H9 (cell line): ENCODE results near the gene CACNA2D4. TPM values are rescaled to one million over a fixed set of nuclear protein-coding genes. Genes with fewer than 3 reads are reported as not detected.

Experiments
- DNase-seq: peaks from one replicate; pipeline ENCODE4 v3.0.0-alpha.2; 2017
- H2AFZ ChIP-seq: one replicate; pipeline ENCODE4 v1.6.1; 2013; ENCODE audit warnings: mild to moderate bottlenecking, low read length, control low read depth, moderate library complexity
- H2AK5ac ChIP-seq: 2 replicates; pipeline ENCODE4 v1.6.1; 2013; ENCODE audit warnings: low read length, control low read depth, mixed read lengths; ENCODE audit not compliant: insufficient read length
- H2BK120ac ChIP-seq: one replicate; pipeline ENCODE4 v1.6.1; 2013; ENCODE audit warnings: low read depth, mild to moderate bottlenecking, low read length, control low read depth, inconsistent platforms; ENCODE audit not compliant: poor library complexity, severe bottlenecking
- H2BK12ac ChIP-seq: 2 replicates; pipeline ENCODE4 v1.6.1; 2013; ENCODE audit warnings: low read length, control low read depth, mixed read lengths, low read depth; ENCODE audit not compliant: insufficient read length
- H2BK15ac ChIP-seq: 2 replicates; pipeline ENCODE4 v1.6.1; 2013; ENCODE audit warnings: low read depth, low read length, control low read depth
- H2BK20ac ChIP-seq: one replicate; pipeline ENCODE4 v1.6.1; 2013; ENCODE audit warnings: low read depth, mild to moderate bottlenecking, low read length, control low read depth, inconsistent platforms; ENCODE audit not compliant: poor library complexity, severe bottlenecking
- H2BK5ac ChIP-seq: 2 replicates; pipeline ENCODE4 v1.6.1; 2013; ENCODE audit warnings: low read length, control low read depth, mixed read lengths; ENCODE audit not compliant: insufficient read length
- H3K14ac ChIP-seq: 2 replicates; pipeline ENCODE4 v1.6.1; 2013; ENCODE audit warnings: low read length, control low read depth; ENCODE audit not compliant: insufficient read depth
- H3K18ac ChIP-seq: 2 replicates; pipeline ENCODE4 v1.6.1; 2013; ENCODE audit warnings: low read depth, mild to moderate bottlenecking, mixed read lengths, low read length, control low read depth; ENCODE audit not compliant: insufficient read length
- H3K23ac ChIP-seq: 2 replicates; pipeline ENCODE4 v1.6.1; 2013; ENCODE audit warnings: low read length, control low read depth, mixed read lengths, low read depth; ENCODE audit not compliant: insufficient read length
- H3K23me2 ChIP-seq: 2 replicates; pipeline ENCODE4 v1.6.1; 2013; ENCODE audit warnings: low read depth, mild to moderate bottlenecking, mixed read lengths, low read length, control low read depth; ENCODE audit not compliant: insufficient read length, poor library complexity, severe bottlenecking
- H3K27ac ChIP-seq: 2 replicates; pipeline ENCODE4 v1.5.1; 2013; ENCODE audit warnings: low read length, control low read depth, mixed read lengths, low read depth; ENCODE audit not compliant: insufficient read length
- H3K27me3 ChIP-seq: 2 replicates; pipeline ENCODE4 v1.6.1; 2013; ENCODE audit warnings: low read length, control low read depth, inconsistent platforms; ENCODE audit not compliant: insufficient read depth
- H3K4ac ChIP-seq: 2 replicates; pipeline ENCODE4 v1.6.1; 2013; ENCODE audit warnings: low read depth, mild to moderate bottlenecking, control low read depth, inconsistent platforms, low read length, moderate library complexity
- H3K4me1 ChIP-seq: 2 replicates; pipeline ENCODE4 v1.6.1; 2013; ENCODE audit warnings: low read length, control low read depth, inconsistent platforms; ENCODE audit not compliant: insufficient read depth
- H3K4me2 ChIP-seq: 2 replicates; pipeline ENCODE4 v1.6.1; 2013; ENCODE audit warnings: low read length, control low read depth, mixed read lengths; ENCODE audit not compliant: insufficient read length, insufficient read depth
- H3K56ac ChIP-seq: 2 replicates; pipeline ENCODE4 v1.6.1; 2013; ENCODE audit warnings: low read depth, mild to moderate bottlenecking, mixed read lengths, low read length, control low read depth; ENCODE audit not compliant: insufficient read length
- H3K79me1 ChIP-seq: 2 replicates; pipeline ENCODE4 v1.6.1; 2013; ENCODE audit warnings: low read depth, mild to moderate bottlenecking, moderate library complexity, low read length, control low read depth, inconsistent platforms; ENCODE audit not compliant: insufficient read depth, poor library complexity, severe bottlenecking
- H3K79me2 ChIP-seq: 2 replicates; pipeline ENCODE4 v1.6.1; 2013; ENCODE audit warnings: low read length, control low read depth, inconsistent platforms; ENCODE audit not compliant: insufficient read depth
- H3K9ac ChIP-seq: 2 replicates; pipeline ENCODE4 v1.6.1; 2013; ENCODE audit warnings: low read length, control low read depth, mixed read lengths; ENCODE audit not compliant: insufficient read length; ENCODE audit errors: extremely low read depth
- H3K9me3 ChIP-seq: one replicate; pipeline ENCODE4 v1.6.1; 2013; ENCODE audit warnings: low read depth, low read length, inconsistent platforms; ENCODE audit not compliant: control insufficient read depth
- H3T11ph ChIP-seq: one replicate; pipeline ENCODE4 v1.6.1; 2013; ENCODE audit warnings: mild to moderate bottlenecking, low read length, control low read depth, inconsistent platforms
- H4K20me1 ChIP-seq: one replicate; pipeline ENCODE4 v1.6.1; 2013; ENCODE audit not compliant: control insufficient read depth, insufficient read length, insufficient read depth
- H4K5ac ChIP-seq: 2 replicates; pipeline ENCODE4 v1.6.1; 2013; ENCODE audit warnings: low read depth, mild to moderate bottlenecking, mixed read lengths, low read length, control low read depth; ENCODE audit not compliant: insufficient read length
- H4K8ac ChIP-seq: replicated peaks from 2 replicates; pipeline ENCODE4 v1.6.1; 2013; ENCODE audit warnings: low read length, control low read depth, mixed read lengths, low read depth; ENCODE audit not compliant: insufficient read length
- H4K91ac ChIP-seq: 2 replicates; pipeline ENCODE4 v1.6.1; 2013; ENCODE audit warnings: low read depth, mild to moderate bottlenecking, moderate library complexity, mixed read lengths, low read length, control low read depth; ENCODE audit not compliant: insufficient read length
- H3K27ac Mint-ChIP-seq, 3 experiments: 2 replicates in 2 of 3; 3 replicates in 1 of 3; pipeline ENCODE4 v1.8.0; 2020 to 2021; ENCODE audit warnings: mixed read lengths in 3 of 3, mild to moderate bottlenecking in 1 of 3, moderate library complexity in 1 of 3
- H3K27me3 Mint-ChIP-seq: 2 replicates; pipeline ENCODE4 v1.8.0; 2021; ENCODE audit warnings: low read depth, mild to moderate bottlenecking, moderate library complexity, mixed read lengths
- H3K36me3 Mint-ChIP-seq, 3 experiments: 2 replicates in 2 of 3; 3 replicates in 1 of 3; pipeline ENCODE4 v1.8.0; 2020 to 2021; ENCODE audit warnings: low read depth in 3 of 3, mixed read lengths in 3 of 3; ENCODE audit not compliant: insufficient read depth in 1 of 3
- H3K4me1 Mint-ChIP-seq, 2 experiments: 2 replicates each; pipeline ENCODE4 v1.8.0; 2020; ENCODE audit warnings: mixed read lengths in 2 of 2
- H3K4me3 Mint-ChIP-seq, 2 experiments: 2 replicates in 1 of 2; 3 replicates in 1 of 2; pipeline ENCODE4 v1.8.0; 2020 to 2021; ENCODE audit warnings: mild to moderate bottlenecking in 2 of 2, mixed read lengths in 2 of 2, moderate library complexity in 1 of 2
- H3K9me3 Mint-ChIP-seq, 2 experiments: 2 replicates in 1 of 2; 3 replicates in 1 of 2; pipeline ENCODE4 v1.8.0; 2020; ENCODE audit warnings: mild to moderate bottlenecking in 2 of 2, mixed read lengths in 2 of 2, moderate library complexity in 1 of 2
- WGBS: extraction: QIAGEN DNeasy Blood & Tissue Kit; methylation state at CpG from one replicate; pipeline ENCODE4 v1.1.7; 2013; ENCODE audit warnings: missing lambda C conversion rate, low lambda C conversion rate, mixed read lengths; ENCODE audit not compliant: insufficient read length; ENCODE audit errors: extremely low coverage; 5-methylcytosine and 5-hydroxymethylcytosine counted together
- total RNA-seq: library from RNA; stranded (reverse); gene quantifications from 2 replicates; pipeline ENCODE4 v1.2.1, GENCODE V29; 2021
- TF ChIP-seq, protein P1 (sequence below): fragments of 200-600 bp; sonication (generic); conservative IDR thresholded peaks from 3 replicates; pipeline ENCODE4 v1.8.0; 2021; ENCODE audit warnings: antibody characterized with exemption, mild to moderate bottlenecking

Gene CACNA2D4
- total RNA-seq, 1 experiment from 2014 or later = 0.79 TPM

DNA sequence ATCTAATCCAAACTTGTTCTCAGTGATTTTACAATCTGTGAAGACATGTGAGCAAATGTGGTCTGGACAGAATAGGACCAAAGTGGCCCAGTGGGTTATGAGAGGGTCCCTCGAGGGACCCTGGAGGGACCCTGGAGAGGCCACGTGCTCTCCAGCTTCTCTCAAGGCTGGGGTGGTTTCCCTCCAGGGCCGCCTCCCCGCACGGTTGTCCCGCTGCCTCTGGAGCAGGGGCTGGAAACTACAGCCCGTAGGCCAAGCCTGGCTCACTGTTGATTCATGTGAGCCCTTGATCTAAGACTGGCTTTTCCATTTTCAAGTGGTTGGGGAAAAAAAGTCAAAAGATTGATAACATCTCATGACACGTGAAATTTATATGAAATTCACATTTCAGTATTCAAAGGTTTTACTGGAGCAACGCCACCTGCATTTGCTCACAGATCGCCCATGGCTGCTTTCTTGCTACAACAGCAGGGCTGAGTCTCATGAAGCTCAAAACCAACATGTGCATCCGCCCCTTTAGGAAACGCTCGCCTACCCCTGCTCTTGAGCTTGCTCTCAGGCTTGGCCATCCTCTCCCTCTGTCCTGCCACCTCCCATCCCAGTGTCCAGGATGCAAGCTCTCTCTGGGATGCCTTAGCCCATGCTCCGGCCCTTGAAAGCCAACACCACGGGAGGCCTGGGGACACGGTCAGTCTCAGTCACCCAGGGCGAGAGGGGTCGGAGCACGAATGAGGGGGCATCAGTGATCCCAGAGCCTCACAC, 110.2 kb downstream of the CACNA2D4 start:
- no peak overlapping the region for H3K56ac ChIP-seq
- no peaks in the 10 kb centered on the region for H3K9me3 Mint-ChIP-seq
- H2AFZ ChIP-seq = no peak overlapping the region
- TF ChIP-seq, protein P1, sequence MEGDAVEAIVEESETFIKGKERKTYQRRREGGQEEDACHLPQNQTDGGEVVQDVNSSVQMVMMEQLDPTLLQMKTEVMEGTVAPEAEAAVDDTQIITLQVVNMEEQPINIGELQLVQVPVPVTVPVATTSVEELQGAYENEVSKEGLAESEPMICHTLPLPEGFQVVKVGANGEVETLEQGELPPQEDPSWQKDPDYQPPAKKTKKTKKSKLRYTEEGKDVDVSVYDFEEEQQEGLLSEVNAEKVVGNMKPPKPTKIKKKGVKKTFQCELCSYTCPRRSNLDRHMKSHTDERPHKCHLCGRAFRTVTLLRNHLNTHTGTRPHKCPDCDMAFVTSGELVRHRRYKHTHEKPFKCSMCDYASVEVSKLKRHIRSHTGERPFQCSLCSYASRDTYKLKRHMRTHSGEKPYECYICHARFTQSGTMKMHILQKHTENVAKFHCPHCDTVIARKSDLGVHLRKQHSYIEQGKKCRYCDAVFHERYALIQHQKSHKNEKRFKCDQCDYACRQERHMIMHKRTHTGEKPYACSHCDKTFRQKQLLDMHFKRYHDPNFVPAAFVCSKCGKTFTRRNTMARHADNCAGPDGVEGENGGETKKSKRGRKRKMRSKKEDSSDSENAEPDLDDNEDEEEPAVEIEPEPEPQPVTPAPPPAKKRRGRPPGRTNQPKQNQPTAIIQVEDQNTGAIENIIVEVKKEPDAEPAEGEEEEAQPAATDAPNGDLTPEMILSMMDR = no peak
- H3T11ph ChIP-seq = no peak overlapping the region
- H3K9ac ChIP-seq = no peak overlapping the region
- H4K8ac ChIP-seq = no peak overlapping the region
- H2AK5ac ChIP-seq = no peak overlapping the region
- no peaks in the 10 kb centered on the region for H3K23me2 ChIP-seq
- H3K4me1 ChIP-seq = no peaks in the 10 kb centered on the region
- H4K5ac ChIP-seq = no peak overlapping the region
- no peak overlapping the region for H2BK20ac ChIP-seq
- H3K9me3 ChIP-seq = no peaks in the 10 kb centered on the region
- no peaks in the 10 kb centered on the region for H3K36me3 Mint-ChIP-seq
- no peak overlapping the region for H3K27ac Mint-ChIP-seq
- no peak overlapping the region for H2BK5ac ChIP-seq
- no peak overlapping the region for H3K14ac ChIP-seq
- H3K18ac ChIP-seq = no peak overlapping the region
- no peak overlapping the region for H3K4me2 ChIP-seq
- no peak overlapping the region for H3K23ac ChIP-seq
- no peaks in the 10 kb centered on the region for H4K20me1 ChIP-seq
- H3K4me3 Mint-ChIP-seq = no peak overlapping the region
- no peak for DNase-seq
- WGBS = no CpG with 5 or more reads among the region's 19 CpGs
- H3K79me1 ChIP-seq = no peaks in the 10 kb centered on the region
- H4K91ac ChIP-seq = no peak overlapping the region
- H2BK12ac ChIP-seq = no peak overlapping the region
- H2BK15ac ChIP-seq = no peak overlapping the region
- no peak overlapping the region for H3K27ac ChIP-seq
- H3K4me1 Mint-ChIP-seq = peaks cover 0 to 6% of the 10 kb centered on the region in 2 experiments; a peak in 2 of 4 replicates
- no peaks in the 10 kb centered on the region for H3K79me2 ChIP-seq
- H3K4ac ChIP-seq = no peak overlapping the region
- H3K27me3 ChIP-seq = 0 out of 2 replicates have a peak, but pooled peaks cover 2% of the 10 kb centered on the region
- no peaks in the 10 kb centered on the region; the same call in 1 of the 2 replicates for H3K27me3 Mint-ChIP-seq
- H2BK120ac ChIP-seq = no peak overlapping the region
